NCI-H446 (cell line): ENCODE data around the gene KRT36.

Source experiments
- DNase-seq, 2 experiments: peaks; one replicate each; lab custom pipeline; 2025; lab: John Stamatoyannopoulos, UW

KRT36 gene

DNA sequence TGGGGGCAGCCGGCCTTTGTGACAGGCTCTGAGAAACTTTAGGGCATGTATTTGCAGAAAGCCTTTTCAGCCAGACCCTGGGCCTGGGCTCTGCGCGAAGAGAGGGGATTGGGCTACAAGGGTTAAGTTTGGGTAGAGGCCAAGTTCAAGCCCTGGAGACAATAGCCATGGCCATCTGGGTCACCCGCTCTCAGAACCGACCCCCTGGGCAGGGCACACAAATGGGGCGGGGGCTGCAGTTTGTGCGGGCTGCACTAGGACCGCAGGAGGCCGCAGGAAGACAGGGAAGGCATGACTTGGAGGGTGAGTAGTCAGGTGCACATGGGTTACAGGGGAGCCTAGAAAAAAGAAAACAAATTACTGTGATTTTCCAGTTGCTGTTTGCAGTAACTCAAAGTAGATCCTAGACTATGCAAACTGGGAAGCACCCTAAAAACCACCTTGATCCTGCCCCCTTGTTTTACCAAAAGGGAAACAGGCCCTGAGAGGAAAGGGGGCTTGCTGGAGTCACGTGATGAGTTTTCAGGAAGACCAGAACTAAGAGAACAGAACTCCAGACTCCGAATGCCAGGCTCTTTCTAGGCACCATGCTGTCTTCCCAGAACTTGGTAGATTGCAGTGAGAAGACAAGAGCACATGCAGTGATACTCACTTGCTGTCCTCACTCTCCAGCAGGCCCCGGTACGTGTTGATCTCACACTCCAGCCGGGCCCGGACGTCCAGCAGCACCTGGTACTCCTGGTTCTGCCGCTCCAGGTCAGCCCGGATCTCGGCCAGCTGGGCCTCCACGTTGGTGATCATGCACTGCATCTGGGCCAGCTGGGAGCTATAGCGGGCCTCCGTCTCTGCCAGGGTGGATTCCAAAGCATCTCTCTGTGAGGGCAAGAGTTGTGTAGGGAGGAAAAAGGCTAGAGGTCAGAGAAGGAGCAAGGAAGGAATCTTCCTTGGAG lies 12.6 kb downstream of the KRT36 start:
- DNase-seq, result no peak

DNA sequence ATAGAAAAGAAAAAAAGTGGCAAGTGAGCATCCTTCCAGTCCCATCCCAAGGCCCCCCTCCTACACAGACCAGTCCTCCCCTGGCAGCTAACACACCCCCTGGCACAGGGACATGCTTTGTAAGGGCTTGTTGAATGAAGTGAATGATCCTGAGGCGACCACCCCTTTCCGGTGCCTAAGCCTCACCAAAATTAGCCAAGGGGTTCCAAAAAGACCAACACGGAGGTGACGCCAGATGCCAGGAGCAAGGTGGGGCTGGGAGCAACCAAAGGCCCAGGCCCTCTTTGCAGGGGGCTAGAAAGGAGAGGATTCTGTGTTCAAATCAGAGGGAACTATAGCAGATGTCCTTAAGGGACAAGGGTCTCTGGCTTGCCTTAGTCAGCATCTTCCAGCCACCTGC lies 14.3 kb downstream of the KRT36 start:
- DNase-seq, result no peak

DNA sequence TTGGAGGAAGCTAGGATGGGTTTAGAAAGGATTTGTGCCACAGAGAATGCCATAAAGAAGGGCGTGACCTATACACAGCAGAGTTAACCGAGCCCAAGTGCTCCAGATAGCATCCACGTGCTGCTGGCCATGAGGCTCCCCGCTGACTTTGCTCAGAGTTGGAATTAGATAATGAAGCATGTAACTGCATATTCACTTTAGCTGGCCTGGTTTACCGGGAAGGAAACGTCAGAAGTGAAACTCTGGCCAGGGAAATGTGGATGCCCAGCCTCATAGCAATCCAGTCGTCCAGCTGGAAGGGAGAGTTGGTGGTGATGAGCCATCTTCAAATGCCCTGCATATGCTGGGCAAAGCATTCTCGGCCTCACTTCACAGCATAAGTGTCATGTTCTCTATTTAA lies 14.8 kb downstream of the KRT36 start:
- DNase-seq, result no peak

DNA sequence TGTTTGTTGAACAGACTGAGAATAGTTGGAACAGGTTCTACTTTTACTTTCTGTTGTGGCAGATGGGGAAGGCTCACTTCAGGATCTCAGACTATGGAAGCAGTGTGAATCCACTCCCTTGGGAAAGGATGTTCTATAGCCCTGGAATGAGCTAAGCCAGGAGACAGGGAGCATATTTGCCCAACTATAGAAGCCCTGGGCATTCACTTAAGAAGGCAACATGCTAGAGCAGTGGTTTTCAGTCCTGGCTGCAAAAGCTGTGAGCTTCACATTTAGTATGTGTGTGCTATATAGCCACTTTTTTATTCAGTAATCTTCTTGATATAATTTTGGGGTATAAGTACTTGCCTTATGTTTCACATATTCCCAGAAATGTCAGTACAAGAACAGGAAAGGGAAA lies 21.4 kb downstream of the KRT36 start:
- DNase-seq, result no peak

DNA sequence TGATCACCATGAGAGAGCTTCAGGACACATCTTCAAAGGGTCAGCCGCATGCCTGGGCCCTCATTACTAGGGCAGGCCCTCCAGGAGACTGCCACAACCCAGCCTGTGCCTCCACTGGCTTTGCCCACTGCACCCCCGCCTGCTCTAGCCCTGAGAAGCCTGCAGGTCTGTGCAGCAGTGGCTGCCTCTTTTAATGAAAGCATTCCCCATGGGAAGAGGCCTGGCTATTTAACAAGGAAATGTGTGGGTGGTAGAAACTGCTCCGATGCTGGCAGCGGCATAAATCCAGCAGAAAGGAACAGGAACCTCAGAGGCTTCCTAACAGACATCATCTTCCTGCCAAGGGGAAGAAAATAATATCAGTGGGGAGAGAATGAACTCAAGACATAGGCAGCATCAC lies 22.1 kb downstream of the KRT36 start:
- DNase-seq, result no peak

DNA sequence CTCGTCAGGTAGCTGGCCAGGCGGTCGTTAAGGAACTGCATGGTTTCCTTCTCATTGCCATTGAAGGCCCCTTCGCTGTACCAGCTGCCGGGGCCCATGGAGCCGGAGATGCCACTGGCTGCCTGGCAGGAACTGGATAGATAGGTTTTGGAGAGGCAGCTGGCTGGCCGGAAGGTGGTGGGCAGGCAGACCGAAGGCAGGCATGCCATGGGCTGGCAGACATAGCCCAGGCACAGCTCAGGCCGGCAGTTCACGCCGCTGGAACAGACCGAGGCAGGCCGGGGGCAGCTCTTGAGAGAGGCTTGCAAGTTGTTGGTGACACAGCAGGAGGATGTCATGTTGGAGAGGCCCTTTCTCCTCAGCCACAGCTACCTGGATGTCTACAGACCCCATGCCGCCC lies 22.7 kb downstream of the KRT36 start, which contains the start of gene KRT32:
Gene KRT32, minus strand, starts transcription at position 399 of the 400 bp plus-strand sequence. Its CDS starts 61 bp downstream, at position 338.
- DNase-seq, result no peak

DNA sequence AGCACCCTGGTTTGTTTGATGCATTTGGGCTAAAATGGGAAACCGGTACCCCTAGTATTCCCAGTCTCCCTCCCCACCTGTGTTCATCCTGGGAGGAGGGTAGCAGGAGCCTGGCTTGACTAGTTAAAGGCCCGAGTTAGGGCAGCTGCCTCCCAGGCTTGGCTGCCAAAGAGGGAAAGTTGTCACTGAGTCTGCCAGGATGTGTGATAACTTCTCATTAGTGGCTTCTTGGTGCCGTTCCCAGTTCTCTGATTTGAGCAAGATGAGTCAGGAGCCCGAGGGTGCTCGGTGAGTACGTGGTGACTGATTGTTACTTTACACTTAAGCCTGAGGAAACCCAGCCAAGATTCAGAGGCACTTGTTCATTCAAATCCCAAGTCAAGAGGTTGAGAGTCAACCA lies 25.0 kb downstream of the KRT36 start:
- DNase-seq, result peak; percentile 56 to 76

DNA sequence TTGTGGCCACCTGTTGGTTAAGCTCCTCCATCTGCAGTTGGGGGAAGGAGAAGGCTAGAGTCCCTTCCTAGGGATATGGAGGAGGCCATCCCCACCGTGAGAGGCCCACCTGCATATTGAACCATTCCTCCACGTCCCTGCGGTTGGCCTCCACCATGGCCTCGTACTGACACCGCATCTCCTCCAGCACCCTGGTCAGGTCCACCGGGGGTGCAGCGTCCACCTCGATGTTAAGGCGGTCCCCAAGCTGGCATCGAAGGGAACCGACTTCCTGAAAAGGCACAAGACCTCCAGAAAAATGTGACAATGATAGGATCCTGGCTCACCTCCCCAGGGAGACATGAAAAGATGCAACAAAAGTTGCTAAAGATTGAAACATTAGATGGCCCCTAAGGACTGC lies 25.5 kb downstream of the KRT36 start:
- no peak for DNase-seq

DNA sequence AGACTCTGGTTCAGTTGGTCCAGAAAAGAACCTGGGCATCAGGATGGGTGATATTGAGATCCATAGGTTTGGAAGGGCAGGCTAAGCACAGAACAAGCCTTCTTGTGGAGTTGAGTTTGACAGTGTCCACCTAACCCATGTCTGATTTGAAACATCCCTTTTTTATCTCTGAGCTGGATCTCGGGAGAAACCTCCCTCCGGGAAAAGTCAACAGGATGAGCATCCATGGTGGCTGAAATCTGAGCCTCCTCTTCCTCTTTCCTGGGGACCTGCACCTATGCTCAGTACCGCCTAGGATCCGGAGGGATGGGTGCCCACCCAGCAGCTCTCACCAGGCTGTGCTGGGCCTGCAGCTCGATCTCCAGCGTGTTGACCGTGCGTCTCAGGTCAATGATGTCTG lies 26.0 kb downstream of the KRT36 start:
- no peak for DNase-seq

DNA sequence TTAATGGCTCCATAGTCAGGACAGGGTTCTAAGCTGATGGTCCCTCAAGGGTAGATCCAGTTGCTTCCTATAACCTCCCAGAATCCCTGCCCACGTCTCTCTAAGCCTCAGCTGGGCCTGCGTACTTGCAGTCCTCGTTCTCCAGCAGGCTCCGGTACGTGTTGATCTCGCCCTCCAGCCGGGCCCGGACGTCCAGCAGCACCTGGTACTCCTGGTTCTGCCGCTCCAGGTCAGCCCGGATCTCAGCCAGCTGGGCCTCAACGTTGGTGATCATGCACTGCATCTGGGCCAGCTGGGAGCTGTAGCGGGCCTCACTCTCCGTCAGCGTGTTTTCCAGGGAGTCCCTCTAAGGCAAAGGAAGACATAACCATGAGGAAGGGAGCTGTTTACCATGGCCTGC lies 27.0 kb downstream of the KRT36 start:
- no peak for DNase-seq

DNA sequence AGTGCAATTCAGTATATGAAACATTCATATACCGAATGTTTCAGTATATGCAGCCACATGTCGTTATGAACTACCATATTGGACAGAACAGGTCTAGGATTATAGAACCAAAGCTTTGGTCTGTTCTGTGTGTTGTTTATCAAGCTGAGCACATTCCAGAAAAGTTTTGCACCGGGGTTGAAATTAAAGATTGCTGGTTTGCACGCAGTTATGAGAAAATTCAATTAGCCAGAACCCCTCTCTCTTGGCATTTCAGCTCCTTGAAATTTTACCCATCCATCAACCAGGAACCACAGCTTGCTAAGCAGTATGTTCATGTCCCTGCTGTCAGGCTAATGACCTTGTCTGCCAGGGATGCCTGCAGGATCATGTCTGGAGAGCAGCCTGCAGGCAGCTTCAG lies 32.0 kb downstream of the KRT36 start:
- DNase-seq, result peak in 1 of 2 experiments; percentile 8

DNA sequence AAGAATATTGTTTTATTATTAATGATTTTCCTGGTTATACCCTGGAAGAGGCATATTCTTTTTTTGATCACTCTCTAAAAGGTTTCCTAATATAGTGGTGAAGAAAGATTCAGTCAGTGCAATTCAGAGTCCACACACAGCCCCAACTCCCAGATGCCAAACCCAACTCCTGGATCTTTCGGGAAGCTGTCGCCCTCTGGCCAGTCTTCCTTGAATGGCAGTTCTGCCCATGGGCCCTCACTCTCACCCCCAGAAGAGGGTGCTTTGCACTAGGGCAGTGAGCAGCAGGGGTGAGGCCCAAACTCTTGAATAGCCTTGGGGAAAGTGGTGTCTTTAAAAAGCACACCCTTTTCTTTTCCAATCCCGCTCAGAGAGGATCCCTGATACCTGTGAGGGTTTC lies 33.5 kb downstream of the KRT36 start:
- DNase-seq, result no peak

DNA sequence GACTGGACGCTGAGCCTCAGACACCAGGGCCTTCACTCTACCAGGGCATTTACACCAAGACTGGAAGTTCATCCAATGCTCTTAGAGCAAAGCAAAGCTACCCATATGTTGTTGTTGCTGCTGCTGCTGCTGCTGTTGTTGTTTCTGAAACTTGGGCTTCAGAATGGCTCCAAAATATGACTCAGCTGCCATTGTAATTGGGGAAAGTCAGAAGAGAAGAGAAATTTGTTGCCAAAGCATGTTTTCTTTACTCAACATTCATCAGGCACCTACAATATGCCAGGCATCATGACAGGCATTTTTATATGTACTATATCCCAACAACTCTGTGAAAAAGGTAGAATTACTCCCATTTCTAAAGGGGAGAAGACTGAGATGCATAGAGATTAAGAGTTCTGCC lies 34.5 kb downstream of the KRT36 start:
- DNase-seq, result peak in 1 of 2 experiments; percentile 30

DNA sequence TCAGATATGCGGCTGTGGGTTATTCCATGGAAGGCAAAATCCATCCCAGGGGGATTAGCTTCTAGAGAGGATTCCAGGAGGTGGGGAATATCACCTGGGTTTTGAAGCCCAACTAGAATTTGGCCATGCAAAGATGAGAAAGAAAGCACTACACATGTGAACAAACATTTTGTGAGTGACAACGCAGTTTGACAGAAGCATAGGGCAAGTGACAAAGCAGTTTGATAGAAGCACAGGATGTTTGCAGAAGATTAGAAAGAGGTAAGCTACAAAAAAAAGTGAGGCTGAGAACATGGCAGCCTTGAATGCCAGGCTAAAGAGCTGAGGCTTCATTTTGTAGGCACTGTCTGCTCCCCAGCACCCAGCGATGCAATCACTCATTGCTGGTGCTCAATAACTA lies 36.6 kb downstream of the KRT36 start:
- no peak for DNase-seq

DNA sequence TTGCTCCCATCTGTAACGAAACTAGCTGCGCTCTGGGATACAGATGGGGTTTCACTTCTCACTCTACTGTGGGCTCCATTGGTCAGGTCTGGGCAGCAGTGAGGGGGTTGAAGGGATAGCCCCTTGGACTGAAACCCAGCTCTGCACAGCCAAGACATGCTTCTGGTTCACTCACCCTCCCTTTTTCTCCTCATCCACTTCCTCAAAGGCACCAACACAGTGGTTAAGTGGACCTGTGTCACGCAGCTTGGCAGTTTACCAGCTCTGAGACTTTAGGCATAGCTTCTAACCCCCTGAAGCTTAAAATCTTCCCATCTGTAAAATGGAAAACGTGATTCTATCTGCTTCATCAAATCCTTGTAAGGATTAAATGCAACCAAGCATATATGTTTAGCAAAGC lies 37.4 kb downstream of the KRT36 start:
- DNase-seq, result no peak

DNA sequence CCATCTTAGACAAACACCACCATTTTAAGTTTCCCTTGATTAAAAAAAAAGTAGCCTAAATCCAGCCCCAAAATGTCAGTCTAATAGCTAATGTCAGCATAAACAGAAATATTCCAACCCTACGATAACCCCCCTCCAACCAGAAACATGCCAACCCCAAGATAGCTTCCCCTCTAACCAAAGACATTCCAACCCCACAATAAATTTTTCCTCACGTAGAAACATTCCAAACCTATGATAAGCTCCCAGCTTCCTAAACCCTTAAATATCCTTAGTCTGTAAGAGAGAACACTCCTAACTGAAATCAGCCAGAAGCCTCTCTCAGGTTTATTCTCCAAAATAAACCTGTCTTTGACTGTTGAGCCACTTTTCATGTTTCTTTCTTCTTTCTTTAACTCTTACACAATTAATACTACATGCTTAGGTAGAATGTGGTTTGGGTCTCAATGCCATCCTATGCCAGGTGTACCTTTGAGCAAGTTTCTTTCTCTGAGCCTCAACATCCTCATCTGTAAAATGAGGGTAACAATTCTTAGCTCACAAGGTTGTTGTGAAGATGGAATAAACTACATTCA lies 38.5 kb downstream of the KRT36 start:
- DNase-seq, result no peak

DNA sequence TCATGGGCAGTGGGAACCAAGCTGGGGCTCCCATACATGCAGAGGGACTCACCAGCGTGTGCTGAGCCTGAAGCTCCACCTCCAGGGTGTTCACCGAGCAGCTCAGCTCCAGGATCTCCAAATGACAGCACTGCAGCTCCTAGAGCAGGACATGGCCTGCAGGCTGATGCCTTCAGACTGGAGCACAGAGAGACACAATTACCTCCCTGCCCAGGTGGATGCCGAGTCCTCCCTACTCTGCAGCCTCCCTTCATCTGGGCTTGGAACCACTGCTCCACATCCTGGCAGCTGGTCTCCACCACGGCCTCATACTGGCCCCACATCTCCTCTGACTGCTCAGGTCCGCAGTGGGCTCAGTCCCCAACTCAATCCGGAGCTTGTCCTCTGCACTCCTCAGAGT lies 40.7 kb downstream of the KRT36 start:
- DNase-seq, result no peak

DNA sequence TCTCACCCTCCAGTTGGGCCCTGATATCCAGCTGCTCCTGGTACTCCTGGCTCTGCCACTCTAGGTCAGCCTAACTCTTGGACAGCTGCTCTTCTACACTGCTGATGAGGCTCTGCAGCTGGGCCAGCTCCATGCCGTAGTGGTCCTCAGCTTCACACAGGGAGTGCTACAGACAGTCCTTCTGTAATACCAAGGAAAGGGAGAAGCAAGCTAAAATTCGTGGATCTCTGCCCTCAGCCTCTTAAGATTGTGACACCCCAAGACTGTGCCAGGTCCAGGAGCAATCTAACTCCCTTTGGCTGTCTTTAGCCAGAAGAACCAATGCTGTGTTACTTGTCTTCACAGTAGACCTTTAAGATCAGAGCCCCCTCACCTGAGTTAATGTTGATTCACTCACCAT lies 41.2 kb downstream of the KRT36 start:
- DNase-seq, result no peak

DNA sequence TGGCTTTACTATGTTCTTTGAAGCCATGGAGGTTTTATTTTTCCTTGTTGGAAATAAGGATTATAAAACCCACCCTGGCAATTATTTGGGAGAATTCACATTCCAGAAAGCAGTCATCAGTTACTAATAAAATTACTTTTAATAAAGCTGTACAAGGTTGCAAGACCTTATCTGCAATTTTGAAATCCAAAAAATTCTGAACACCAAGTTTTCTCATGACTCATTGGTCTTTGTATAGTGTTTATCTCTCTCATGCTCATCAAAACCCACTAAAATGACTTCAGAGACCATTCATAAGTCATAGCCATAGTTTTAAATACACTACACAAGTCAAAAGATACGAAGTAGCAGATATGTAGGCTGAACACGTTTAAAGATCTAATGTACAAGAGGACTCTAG lies 42.9 kb downstream of the KRT36 start:
- no peak for DNase-seq

DNA sequence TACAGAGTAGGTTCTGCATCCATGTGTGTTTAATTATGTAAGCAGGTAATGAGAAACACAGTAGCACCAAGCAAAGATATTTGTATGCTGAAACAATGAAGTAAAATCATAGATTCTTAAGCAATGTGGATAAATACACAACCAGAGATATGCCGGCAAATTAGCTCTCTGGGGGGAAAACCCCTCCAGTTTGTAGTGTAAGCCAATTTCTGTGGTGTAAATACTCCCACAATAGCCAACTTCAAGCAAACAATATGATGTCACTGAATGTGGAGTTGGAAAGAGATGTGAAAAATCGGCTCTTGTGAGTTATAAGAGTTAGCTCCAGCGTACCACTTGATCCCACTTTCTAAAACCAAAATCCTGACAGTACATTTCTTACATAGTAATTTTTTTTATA lies 45.1 kb downstream of the KRT36 start:
- no peak for DNase-seq

DNA sequence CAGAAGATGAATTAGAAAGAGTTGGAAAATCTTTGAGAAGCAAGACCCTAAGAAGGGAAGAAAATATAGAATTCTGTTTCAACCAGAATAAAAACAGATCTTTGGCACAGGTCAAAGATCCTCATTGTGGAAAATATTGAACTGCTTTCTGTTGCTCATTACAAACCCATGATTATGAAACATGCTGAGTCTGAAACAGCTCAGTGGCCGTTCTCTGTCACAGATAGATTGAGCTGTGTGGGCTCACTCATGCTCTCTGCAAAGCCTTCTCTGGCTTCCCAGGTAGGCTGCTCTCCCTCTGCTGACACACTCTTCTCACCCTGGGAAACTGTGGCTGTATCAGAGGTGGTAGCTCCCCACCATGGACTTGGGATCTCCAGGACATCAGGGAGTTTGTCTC lies 45.5 kb downstream of the KRT36 start:
- no peak for DNase-seq

DNA sequence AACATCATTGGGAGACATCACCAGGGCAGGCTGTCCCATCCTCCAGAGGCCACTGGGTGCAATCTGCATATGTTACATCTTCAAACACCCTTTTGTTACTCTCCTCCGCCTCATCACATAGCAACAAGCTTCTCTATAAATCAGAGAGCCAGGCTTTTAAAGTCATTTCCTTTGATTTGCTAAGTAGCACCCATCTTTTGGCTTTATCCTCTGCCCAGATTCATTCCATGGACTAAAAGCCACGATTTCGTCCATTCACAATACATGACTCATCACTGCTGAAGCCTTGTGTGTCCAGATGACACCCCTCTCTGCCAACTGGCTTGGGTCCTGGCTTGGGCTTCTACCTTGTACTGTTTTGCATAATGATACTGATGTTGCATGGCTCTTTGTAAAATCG lies 47.0 kb downstream of the KRT36 start:
- DNase-seq, result no peak

DNA sequence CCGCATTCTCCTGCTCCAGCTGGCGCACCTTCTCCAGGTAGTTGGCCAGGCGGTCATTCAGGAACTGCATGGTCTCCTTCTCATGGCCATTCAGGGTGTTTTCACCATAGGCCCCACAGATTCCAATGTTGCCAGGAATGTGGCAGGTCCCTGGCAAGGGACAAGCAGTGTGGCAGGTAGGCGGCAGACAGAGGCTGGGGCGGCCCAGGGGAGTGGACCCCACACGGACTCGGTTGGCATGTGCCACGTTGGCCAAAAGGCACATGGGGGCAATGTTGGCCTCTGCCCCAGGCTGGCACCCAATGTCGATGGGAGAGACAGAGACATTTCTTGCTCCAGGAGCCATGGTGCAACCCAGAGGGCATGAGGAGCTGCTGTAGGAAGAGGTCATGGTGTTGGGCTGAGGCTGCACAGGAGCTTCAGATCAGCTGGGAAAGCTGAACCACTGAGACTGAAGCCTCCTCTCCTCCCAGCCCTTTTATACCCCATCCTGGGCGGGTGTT lies 49.1 kb downstream of the KRT36 start, which contains the start of gene KRT38:
Gene KRT38, minus strand, starts transcription at position 453 of the 503 bp plus-strand sequence. Its CDS starts 62 bp downstream, at position 391.
- no peak for DNase-seq
